ENCODE data around the gene GPR39.

- TF ChIP-seq EZH2 (IDR thresholded peaks at IDR 0.05; ENCODE audit: borderline replicate concordance, insufficient read depth, low read depth, low read length, poor library complexity, severe bottlenecking) (no peak), CTCF (IDR thresholded peaks at IDR 0.05) (no peak)
Observed at GRCh38 chr2:132573444-132574007, 156.9 kb downstream of the GPR39 start.

Data from B cell (primary cell).